HG03108 (cell line): ENCODE measurements around the gene TDRD12.
"Not testable (repeated sequence)": the region's sequence is repeated elsewhere in the genome, so short reads cannot be mapped to it uniquely, and the experiment has no call there.

Experiments
- ATAC-seq: cut with Tn5 transposase; IDR thresholded peaks from one replicate; pipeline ENCODE4 v1.9.1; 2021; ENCODE audit warnings: moderate library complexity; ENCODE audit not compliant: unreplicated experiment

TDRD12 gene

DNA sequence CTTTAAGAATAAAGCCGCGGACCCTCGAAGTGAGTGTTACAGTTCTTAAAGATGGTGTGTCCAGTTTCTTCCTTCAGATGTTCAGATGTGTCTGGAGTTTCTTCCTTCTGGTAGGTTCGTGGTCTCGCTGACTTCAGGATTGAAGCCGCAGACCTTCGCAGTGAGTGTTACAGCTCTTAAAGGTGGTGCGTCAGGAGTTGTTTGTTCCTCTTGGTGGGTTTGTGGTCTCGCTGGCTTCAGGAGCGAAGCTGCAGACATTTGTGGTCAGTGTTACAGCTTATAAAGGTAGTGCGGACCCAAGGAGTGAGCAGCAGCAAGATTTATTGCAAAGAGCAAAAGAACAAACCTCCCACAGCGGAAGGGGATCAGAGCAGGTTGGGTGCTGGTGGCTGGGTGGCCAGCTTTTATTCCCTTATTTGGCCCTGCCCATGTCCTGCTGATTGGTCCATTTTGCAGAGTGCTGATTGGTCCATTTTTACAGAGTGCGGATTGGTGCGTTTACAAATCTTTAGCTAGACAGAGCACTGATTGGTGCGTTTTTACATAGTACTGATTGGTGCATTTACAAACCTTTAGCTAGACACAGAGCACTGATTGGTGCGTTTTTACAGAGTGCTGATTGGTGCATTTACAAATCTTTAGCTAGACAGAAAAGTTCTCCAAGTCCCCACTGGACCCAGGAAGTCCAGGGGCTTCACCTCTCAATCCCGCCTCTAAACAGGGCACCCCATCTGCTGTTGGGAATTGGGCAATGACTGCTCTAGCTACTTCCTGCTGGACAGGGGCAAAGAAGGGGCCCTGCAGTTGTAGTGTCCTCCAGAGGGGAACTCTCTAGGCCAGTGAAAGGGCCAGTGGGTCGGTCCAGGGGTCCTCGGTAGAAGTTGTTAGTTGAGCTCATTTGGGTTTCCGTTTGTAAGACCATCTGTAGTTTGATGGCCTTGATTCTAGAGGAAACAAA is 26.1 kb upstream of the TDRD12 start:
- not testable (repeated sequence) for ATAC-seq

DNA sequence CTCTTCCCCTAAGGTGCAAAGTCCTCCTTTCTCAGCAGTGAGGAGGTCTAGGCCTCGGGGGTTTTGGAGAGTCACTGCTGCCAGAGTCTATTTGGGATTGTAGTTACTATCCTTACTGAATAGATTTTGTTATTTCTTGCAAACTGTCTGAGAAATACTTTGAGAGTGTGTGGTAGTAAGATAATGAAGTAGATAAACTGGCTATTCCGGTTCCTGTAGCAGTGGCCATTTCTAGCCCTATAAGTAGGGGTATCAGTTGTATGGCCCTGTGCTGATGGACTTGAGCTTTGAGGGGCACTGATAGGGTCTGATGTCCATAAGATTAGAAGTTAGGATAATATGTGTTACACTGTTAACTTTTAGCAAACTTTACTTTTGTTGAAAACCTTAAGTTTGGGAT is 25.3 kb upstream of the TDRD12 start:
- not testable (repeated sequence) for ATAC-seq

DNA sequence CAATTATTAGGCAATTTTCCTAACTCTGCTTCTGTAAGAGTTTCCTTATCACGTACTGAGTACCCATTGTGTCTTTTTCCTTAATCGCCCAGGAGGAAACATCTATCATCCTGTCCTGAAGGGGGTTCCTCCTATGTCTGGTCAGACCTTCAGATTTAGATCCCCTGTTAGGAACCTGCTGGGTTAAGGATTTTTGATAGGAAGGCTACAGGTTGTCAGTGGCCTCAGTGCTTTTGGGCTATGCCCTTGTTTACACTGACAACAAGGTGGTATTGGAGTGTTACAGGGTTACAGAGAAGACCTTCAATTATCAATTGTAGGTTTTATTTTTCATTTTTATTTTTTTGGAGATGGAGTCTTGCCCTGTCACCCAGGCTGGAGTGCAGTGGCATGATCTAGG is 24.7 kb upstream of the TDRD12 start:
- ATAC-seq: not testable (repeated sequence)

DNA sequence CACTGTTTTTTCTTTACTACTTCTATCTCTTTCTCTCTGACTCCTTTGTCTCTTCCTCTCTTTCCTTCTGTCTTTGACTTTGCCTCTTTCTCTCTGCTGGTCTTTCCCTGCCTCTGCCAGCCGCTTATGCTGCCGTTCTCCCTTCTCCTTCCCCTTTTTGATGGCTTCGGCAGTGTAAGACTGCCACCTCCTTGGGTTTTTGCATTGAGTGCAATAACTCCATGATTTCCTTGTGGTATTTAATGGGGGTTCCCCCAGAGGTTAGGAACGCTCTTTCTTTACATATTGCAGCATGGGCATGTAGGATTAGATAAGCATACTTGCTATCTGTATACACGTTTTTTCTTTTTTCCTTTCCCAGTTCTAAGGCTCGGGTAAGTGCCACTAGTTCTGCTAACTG is 24.1 kb upstream of the TDRD12 start:
- ATAC-seq: not testable (repeated sequence)

DNA sequence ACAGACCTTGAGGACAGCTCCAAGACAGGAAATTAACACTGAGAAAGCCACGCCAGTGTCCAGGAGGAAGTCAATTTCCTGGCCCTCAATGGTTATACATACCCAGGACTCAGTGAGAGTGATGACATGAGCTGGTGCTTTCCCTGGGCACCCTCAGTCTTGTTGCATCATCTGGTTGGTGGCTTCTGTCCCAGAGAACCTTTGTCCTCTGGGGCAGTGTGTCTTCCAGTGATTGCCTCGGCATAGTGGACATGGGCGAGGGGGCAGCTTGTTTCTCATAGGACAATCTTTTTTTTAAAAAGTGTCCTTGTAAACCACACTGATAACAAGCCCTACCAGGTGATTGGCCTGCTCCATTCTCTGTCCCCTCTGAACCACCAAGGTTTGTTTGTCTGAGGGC is 22.8 kb upstream of the TDRD12 start:
- not testable (repeated sequence) for ATAC-seq

DNA sequence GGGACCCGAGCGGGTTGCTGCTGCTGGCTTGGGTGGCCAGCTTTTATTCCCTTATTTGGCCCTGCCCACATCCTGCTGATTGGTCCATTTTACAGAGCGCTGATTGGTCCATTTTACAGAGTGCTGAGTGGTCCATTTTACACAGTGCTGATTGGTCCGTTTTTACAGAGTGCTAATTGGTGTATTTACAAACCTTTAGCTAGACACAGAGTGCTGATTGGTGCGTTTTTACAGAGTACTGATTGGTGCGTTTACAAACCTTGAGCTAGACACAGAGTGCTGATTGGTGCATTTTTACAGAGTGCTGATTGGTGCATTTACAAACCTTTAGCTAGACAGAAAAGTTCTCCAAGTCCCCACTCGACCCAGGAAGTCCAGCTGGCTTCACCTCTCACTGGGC is 19.4 kb upstream of the TDRD12 start:
- ATAC-seq: not testable (repeated sequence)

DNA sequence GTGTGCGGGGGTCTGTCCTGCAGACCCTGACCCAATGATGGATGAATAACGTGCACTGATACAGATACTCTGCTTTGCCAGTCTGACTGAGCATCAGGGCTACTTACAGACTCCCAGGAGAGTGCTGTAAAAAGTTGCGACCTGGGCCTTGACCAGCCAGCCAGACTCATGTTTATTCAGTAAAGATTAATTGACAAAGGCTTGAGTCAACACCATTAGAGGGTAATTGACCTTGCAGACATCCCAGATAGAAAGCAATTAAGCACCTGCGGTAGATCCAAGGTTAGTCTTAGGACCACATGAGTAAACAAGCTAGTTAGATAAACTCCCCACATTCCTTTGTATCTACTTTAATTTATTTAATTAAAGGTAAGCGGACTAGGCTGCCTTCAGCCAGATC is 17.6 kb upstream of the TDRD12 start:
- no peak for ATAC-seq

DNA sequence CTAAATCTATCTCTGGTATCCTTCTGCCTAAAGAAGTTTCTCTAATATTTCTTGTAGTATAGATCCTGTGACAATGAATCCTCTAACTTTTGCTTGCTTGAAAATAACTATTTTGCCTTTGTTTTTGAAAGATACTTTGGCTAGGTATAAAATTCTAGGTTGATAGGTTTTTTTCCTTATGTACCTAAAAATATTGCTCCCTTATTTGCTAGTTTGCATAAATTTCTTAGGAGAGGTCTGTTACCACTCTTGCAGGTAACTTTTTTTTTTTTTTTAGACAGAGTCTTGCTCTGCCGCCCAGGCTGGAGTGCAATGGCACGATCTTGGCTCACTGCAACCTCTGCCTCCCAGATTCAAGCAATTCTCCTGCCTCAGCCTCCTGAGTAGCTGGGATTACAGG is 15.6 kb upstream of the TDRD12 start:
- ATAC-seq: not testable (repeated sequence)

DNA sequence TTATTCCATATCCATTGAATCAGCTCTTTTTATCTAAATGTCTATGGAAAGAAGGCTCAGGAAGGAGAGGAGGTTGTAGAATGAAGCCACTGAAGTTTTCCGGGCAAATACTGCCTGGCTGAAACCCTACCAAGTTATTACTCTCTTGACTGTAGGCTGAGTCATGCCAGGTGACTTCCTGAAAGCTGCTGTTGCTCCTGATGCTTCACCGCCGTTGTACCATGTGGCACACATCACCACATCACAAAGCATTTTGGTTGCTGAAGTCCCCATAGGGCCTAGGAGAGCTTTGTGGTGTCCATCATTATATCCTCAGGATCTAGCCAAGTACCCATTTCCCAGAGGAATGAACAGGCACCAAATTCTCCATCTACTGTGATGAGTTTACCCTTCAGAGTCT is 11.1 kb upstream of the TDRD12 start:
- ATAC-seq: no peak

DNA sequence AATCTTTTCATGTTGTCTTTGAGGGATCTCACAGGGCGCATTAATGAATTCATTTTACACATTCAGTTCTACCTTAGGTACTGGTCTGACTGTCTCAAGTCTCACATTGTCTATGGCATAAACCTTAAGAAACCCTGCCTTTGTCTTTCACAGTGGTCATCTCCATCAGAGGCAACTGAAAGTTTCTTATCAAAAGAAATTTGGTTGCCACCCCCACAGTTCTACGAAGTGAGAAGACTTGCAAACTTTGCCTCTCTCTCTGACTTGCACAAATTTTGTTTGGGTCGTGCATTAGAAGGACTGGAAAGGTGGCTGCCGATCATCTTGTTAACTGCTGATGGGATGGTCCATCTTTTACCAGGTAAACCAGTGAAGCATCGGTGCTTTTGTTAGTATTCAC is 10.5 kb upstream of the TDRD12 start:
- no peak for ATAC-seq

DNA sequence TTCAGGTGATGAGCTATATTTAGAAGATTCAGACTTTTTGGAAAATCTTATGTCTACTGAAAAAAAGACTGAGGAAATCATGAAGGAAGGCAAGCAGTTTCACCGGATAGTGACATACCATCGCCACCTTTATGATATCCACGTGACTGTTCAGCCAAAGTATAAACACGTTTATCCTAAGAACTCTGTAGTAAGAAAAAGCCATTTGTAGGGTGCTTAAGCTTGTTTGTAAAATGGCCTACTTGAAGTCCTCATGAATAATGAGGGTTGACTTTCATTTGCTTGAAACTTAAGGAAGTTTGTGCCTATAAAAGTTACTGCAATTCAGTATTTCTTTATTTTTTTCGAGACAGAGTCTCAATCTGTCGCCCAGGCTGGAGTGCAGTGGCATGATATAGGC is 7.8 kb upstream of the TDRD12 start:
- ATAC-seq: no peak

DNA sequence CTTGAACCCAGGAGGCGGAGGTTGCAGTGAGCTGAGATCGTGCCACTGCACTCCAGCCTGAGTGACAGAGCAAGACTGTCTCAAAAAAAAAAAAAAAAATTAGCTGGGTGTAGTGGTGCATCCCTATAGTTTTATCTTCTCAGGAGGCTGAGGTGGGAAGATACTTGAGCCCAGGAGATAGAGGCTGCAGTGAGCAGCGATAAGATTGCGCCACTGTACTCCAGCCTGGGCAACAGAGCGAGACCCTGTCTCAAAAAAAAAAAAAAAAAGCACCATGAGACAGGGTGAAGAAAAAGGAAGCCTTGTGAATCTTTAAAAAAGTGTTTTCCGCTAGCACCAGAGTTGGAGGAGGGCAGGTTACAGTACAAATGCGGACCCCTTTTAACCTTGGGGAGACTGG is 3.4 kb upstream of the TDRD12 start:
- ATAC-seq: not testable (repeated sequence)

DNA sequence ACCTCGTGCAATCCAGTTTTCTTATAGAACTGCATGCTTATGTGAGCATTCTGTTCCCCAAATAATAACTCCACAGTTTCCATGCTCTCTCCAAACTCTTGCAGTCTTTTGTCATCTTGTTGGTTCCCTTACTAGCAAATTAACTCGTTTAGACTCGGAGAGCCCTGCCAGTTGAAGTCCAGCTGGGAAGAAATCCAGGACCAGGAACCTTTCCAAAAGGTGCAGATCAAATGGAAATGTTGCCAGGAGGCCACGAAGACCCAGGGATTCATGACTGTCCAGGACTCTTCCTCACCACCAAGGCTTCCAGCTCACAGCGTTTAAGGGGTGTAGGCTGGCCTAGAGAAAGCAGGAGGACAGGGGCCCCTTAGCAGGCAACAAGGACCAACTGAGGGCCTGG is 2.1 kb upstream of the TDRD12 start:
- ATAC-seq: no peak

DNA sequence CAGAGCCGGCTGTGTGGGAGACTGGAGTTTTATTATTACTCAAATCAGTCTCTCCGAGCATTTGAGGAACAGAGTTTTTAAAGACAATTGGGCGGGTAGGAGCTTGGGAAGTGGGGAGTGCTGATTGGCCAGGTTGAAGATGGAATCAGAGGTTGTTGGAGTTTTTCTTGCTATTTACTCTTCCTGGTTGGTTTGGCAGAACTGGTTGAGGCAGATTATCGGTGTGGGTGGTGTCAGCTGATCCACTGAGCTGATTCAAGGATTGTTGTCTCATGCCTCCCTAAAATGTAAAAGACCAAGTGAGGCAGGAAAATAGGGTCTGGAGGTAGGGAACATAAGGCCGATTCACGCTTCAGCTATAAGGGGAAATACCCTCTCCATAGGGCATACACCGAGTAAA is 1.3 kb upstream of the TDRD12 start:
- no peak for ATAC-seq

DNA sequence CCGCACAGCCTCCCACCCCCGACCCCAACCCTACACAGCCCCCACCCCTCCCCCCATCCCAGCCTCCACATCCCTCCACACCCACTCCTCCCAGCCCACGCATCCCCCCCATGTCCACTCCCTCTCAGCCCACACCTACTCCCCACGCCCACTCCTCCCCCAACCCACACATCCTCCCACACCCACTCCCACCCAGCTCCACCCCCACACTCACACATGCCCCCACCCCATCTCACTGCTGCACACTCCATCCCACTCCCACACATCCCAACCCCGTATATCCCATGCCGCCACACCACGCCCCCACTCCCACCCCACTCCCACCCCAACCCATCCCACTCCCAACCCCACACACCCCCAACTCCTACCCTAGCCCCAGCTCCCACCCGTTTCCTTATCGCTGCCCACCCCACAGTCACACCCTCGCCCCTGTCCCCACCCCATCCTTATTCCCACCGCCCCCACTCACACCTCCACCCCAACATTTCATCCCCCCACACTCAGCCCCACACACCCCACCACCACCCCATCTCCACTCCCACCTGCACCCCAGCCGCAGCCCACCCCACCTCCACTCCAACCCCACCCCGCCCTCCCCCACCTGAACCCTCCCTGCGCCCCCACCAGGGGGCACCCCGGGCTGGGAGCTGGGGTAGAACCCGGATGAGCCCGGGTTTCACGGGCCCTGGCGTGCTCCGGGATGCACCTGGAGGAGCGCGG is 809 bp downstream of the TDRD12 start:
- no peak for ATAC-seq

DNA sequence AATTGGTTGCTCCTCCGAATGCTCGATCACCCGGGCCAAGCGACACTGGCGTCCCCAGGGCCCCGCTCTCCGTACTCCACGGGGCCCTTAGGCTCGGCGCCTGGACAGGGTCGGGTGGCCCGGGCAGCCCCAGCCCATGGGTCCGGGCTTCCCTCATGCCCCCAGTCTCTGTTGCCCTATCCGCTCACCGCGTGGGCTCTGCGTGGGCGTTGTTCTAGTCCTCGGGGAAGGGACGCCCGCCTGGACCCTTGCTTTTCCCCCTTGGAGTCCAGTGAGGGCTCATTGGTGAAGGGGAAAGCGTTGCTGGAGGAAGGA is 1.3 kb downstream of the TDRD12 start:
- ATAC-seq: no peak

DNA sequence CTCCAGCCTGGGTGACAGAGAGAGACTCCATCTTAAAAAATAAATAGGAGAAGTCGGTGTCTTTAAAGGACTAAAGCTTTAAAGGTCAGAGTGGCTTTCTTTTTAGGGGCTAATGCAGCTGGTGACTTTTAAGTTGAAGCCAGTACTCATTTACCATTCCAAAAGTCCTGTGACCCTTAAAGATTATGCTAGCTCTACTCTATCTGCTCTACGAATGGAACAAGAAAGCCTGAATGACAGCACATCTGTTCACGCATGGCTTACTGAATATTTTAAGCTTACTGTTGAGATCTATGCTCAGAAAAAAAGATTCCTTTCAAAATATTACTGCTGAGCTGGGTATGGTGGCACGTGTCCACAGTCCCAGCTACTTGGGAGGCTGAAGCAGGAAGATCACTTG is 16.4 kb downstream of the TDRD12 start:
- no peak for ATAC-seq

DNA sequence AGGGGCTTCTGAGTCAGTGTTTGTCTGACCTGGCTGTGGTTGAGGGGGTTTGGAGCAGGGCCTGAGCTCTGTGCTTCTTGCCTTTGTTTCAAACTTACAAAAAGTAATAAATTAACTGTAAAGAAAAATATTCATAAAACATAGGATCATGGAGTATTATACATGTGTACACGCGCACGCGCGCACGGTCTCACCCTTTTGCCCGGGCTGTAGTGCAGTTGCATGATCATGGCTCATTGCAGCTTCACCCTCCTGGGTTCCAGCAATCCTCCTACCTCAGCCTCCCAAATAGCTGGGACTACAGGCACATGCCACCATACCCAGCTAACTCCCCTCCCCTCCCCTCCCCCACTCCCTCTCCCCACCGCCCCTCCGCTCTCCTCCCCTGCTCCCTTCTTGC is 23.5 kb downstream of the TDRD12 start:
- no peak for ATAC-seq

DNA sequence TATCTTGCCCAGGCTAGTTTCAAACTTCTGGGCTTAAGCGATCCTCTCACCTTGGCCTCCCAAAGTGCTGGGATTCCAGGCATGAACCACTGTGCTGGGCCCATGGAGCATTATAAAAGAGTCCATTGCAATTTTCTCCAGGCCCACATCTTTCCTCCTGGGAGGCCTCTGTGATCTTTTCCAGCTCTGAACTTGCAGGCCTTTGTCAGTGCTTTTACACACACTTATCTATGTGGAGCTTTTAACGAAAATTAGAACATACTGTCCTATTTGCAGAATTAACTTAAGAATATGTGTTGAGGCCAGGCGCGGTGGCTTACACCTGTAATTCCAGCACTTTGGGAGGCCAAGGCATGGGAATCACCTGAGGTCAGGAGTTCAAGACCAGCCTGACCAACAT is 23.9 kb downstream of the TDRD12 start:
- ATAC-seq: no peak

DNA sequence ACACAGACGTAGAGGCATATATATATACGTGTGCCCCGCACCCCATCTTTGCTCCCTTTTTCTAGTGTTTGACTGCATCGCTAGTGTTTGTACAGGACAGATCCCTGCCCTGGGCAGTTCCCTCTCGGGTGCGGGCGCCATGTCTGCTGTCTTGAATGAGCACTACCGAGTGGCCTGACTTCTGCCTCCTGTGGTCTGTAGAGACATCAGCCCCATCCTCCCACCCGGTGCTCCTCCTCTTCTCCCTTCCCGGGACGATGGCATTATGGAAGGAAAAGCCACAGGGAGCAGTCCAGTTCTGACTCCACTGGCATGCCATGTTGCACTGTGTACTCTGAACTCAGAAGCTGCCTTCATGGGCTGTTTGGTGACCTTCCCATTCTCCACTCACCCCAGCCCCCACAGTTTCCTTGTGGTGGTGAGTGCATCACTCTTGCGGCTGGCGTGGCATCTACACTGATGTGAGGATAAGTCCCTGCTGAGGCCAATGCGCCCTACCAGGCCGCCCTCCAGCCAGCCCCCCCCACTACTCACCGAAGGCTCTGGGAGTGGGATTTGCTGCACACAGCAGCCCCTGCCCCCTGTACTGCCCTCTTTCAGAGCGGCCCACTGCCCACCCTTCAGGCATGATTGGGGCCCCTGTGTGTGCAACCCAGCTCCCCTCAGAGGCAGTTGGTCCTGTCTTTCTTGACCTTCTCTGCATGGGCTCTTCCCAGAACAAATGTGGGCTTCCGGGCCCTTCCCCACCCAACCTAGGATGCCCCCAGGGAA is 25.2 kb downstream of the TDRD12 start:
- no peak for ATAC-seq

DNA sequence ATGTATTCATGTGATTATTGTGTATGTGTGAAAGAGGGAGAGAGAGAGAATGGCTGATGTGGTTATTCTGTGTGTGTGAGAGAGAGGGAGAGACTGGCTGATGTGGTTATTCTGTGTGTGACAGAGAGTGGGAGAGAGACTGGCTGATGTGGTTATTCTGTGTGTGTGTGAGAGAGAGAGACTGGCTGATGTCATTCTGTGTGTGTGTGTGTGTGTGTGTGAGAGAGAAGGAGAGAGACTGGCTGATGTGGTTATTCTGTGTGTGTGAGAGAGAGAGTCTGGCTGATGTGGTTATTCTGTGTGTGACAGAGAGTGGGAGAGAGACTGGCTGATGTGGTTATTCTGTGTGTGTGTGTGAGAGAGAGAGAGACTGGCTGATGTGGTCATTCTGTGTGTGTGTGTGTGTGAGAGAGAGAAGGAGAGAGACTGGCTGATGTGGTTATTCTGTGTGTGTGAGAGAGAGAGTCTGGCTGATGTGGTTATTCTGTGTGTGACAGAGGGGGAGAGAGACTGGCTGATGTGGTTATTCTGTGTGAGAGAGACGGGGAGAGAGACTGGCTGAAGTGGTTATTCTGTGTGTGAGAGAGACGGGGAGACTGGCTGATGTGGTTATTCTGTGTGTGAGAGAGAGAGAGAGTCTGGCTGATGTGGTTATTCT is 26.2 kb downstream of the TDRD12 start:
- ATAC-seq: not testable (repeated sequence)
